DOHH2 (cell line): ENCODE data around the gene ACTN3.

Source experiments
- H3F3A ChIP-seq: fragments of 200-600 bp; sonication (generic), shearing (Covaris generic); 2 replicates; pipeline ENCODE4 v1.6.0; 2016; ENCODE audit warnings: antibody characterized with exemption, mild to moderate bottlenecking; ENCODE audit not compliant: control insufficient read depth, insufficient read depth
- H3K27ac ChIP-seq: fragments of 200-600 bp; sonication (generic); 2 replicates; pipeline ENCODE4 v1.5.1; 2014; ENCODE audit warnings: low read depth, mild to moderate bottlenecking, low read length, moderate library complexity
- H3K27me3 ChIP-seq: fragments of 200-600 bp; sonication (generic); 2 replicates; pipeline ENCODE4 v1.6.1; 2014; ENCODE audit warnings: mild to moderate bottlenecking, low read length, mixed read lengths; ENCODE audit not compliant: control insufficient read depth
- H3K36me3 ChIP-seq: fragments of 200-600 bp; sonication (generic); 2 replicates; pipeline ENCODE4 v1.6.1; 2014; ENCODE audit warnings: mild to moderate bottlenecking, low read length, moderate library complexity, mixed read lengths; ENCODE audit not compliant: control insufficient read depth
- H3K4me1 ChIP-seq: fragments of 200-600 bp; sonication (generic); 2 replicates; pipeline ENCODE4 v1.6.1; 2014; ENCODE audit warnings: mild to moderate bottlenecking, low read length, mixed read lengths; ENCODE audit not compliant: control insufficient read depth
- H3K4me2 ChIP-seq: fragments of 200-600 bp; sonication (generic); 2 replicates; pipeline ENCODE4 v1.6.0; 2014; ENCODE audit warnings: mild to moderate bottlenecking, low read length, moderate library complexity
- H3K4me3 ChIP-seq: fragments of 200-600 bp; sonication (generic); 2 replicates; pipeline ENCODE4 v1.5.1; 2014; ENCODE audit warnings: mild to moderate bottlenecking, low read length, mixed read lengths
- H3K79me2 ChIP-seq: fragments of 200-600 bp; sonication (generic); 2 replicates; pipeline ENCODE4 v1.6.1; 2014; ENCODE audit warnings: mild to moderate bottlenecking, low read length, mixed read lengths; ENCODE audit not compliant: control insufficient read depth
- H3K9me2 ChIP-seq: fragments of 200-600 bp; sonication (generic); replicated peaks from 2 replicates; pipeline ENCODE4 v1.6.1; 2014; ENCODE audit warnings: mild to moderate bottlenecking, low read length, mixed read lengths; ENCODE audit not compliant: control insufficient read depth
- H3K9me3 ChIP-seq: fragments of 200-600 bp; sonication (generic); 2 replicates; pipeline ENCODE4 v1.6.1; 2014; ENCODE audit warnings: antibody characterized with exemption, low read length, mixed read lengths; ENCODE audit not compliant: control insufficient read depth, insufficient read depth
- H4K20me1 ChIP-seq: fragments of 200-600 bp; sonication (generic); 2 replicates; pipeline ENCODE4 v1.6.0; 2014; ENCODE audit warnings: low read depth, mild to moderate bottlenecking, antibody characterized with exemption, low read length, moderate library complexity; ENCODE audit not compliant: control insufficient read depth, insufficient read depth
- CTCF ChIP-seq: fragments of 200-600 bp; sonication (generic); IDR thresholded peaks from one replicate; pipeline ENCODE4 v1.5.1; 2014; ENCODE audit warnings: antibody characterized with exemption, mild to moderate bottlenecking, low read depth, low read length; ENCODE audit not compliant: poor library complexity, severe bottlenecking
- EZH2phosphoT487 ChIP-seq: fragments of 200-600 bp; sonication (generic); IDR thresholded peaks from 2 replicates; pipeline ENCODE4 v1.6.1; 2017; ENCODE audit warnings: borderline replicate concordance, mild to moderate bottlenecking, antibody characterized with exemption, low read length, moderate library complexity, mixed read lengths

Gene ACTN3

GRCh38 chr11:66505276-66505816 lies 41.4 kb upstream of the ACTN3 start:
- Histone ChIP-seq H4K20me1 (no peaks in the 10 kb centered on the region), H3K4me1 (peaks cover 3% of the 10 kb centered on the region; the same call in 1 of the 2 replicates), H3K27me3 (no peaks in the 10 kb centered on the region), H3F3A (no peaks in the 10 kb centered on the region), H3K4me3 (no peak overlapping the region), H3K27ac (no peak overlapping the region), H3K36me3 (peaks cover 10% of the 10 kb centered on the region; the same call in 1 of the 2 replicates), H3K9me2 (no peaks in the 10 kb centered on the region), H3K79me2 (no peaks in the 10 kb centered on the region), H3K9me3 (no peaks in the 10 kb centered on the region), H3K4me2 (no peak overlapping the region)
- TF ChIP-seq CTCF (no peak), EZH2phosphoT487 (no peak)

DNA sequence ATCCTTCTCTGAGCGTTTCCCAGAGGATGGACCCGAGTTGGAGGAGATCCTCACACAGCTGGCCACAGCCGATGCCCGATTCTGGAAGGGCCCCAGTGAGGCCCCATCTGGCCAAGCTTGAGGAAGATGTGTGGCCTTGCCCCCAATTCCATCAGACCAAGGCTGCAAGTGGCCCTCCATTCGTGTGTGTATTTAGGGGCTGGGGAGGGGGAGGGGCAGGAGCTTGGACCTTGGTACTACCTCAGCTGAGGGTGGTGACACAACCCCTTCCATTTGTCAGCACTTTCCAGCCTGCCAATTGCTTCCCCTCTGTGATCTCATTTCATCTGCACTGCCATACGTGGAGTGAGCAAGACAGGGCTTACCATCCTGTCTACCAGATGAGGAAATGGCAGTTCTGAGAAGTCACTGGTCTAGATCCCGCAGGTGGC lies 37.6 kb upstream of the ACTN3 start:
- TF ChIP-seq CTCF (no peak), EZH2phosphoT487 (no peak)
- H3K4me1 ChIP-seq: peaks cover 10% of the 10 kb centered on the region
- H3K79me2 ChIP-seq: peaks cover 8% of the 10 kb centered on the region

DNA sequence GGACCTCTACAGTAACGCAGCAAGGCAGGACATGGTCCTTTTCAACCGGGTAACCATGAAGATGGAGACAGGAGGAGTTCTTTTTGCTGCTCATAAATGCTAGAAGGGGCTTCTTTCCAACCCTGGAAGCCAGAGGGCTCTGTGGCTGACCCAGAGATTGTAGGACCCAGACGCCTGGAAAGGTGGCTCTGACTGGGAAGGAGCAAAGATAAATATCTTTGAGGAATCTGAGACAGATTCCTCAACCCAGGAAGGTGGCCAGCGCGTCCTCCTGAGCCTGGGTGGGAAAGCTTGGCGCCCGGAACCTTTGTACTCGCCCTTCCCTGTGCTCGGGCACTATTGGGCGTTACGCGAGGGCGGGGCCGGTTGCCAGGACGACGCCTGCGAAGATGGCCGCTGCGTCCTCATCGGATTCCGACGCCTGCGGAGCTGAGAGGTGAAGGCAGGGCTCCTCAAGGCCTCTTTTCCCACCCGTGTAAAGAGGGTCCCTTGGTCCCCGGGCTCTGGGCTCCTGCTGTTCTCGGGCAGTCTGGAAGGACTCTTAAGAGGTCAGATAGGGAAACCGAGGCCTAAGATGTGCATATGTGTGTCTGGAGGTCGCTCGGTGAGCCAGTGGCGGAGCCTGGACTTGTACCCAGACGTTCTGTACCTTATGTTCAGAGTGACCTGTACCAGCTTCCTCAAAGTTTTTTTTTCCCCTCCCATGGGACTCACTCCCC lies 36.3 kb upstream of the ACTN3 start, which contains the start of gene BBS1:
Gene BBS1 (plus strand): TSS at position 365 of the 719 bp plus-strand sequence. CDS start 25 bp downstream, at position 390.
- Histone ChIP-seq H3K9me2 (no peaks in the 10 kb centered on the region), H3K36me3 (peaks cover 4% of the 10 kb centered on the region; the same call in 1 of the 2 replicates), H3F3A (no peaks in the 10 kb centered on the region), H3K27ac (no peak within 1 kb of the TSS), H3K4me1 (peaks cover 10% of the 10 kb centered on the region), H3K79me2 (peaks cover 8% of the 10 kb centered on the region), H3K27me3 (no peaks in the 10 kb centered on the region), H3K9me3 (no peaks in the 10 kb centered on the region), H3K4me2 (peak within 1 kb of the TSS; percentile 82), H3K4me3 (peak within 1 kb of the TSS; percentile 85), H4K20me1 (no peaks in the 10 kb centered on the region)
- TF ChIP-seq CTCF: no peak
- no peak for TF ChIP-seq EZH2phosphoT487

More for the DNA sequence above, 37.6 kb upstream of the ACTN3 start:
- Histone ChIP-seq H3K4me3 (no peak overlapping the region), H4K20me1 (no peaks in the 10 kb centered on the region), H3K27me3 (no peaks in the 10 kb centered on the region), H3K27ac (no peak overlapping the region), H3K36me3 (peaks cover 8% of the 10 kb centered on the region; the same call in 1 of the 2 replicates), H3F3A (no peaks in the 10 kb centered on the region), H3K9me2 (no peaks in the 10 kb centered on the region), H3K9me3 (no peaks in the 10 kb centered on the region), H3K4me2 (no peak overlapping the region)
